ENCODE measurements around the gene NLRP11.
"Not testable (repeated sequence)": the region's sequence is repeated elsewhere in the genome, so short reads cannot be mapped to it uniquely, and the experiment has no call there.

The NLRP11 gene

DNA sequence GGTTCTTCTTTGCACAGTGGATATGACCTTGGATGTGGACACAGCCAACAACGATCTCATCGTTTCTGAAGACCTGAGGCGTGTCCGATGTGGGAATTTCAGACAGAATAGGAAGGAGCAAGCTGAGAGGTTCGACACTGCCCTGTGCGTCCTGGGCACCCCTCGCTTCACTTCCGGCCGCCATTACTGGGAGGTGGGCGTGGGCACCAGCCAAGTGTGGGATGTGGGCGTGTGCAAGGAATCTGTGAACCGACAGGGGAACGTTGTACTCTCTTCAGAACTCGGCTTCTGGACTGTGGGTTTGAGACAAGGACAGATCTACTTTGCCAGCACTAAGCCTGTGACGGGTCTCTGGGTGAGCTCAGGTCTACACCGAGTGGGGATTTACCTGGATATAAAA, 53.5 kb downstream of the NLRP11 start:
- no peak for DNase-seq (ENCODE audit: low read depth in 2 of 2)

GRCh38 chr19:55777528-55777927, 54.3 kb downstream of the NLRP11 start:
- DNase-seq (ENCODE audit: low read depth in 2 of 2), result no peak

DNA sequence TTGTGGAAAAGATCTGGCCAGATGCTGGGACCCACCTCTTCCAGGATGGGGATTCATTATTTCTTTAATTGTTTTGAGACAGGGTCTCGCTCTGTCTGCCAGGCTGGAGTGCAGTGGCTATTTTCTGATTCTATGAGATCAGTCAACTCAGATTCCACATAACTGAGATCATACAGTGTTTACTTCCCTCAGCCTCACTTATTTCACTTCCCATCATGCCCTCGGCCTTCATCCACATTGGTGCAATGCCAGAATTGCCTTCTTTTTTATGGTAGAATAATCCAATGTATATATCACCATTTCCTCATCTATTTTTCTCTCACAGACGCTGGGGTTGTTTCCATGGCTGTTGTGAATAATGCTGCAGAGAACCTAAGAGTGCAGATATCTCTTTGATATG, 62.2 kb downstream of the NLRP11 start:
- DNase-seq (ENCODE audit: low read depth in 2 of 2), result not testable (repeated sequence)

DNA sequence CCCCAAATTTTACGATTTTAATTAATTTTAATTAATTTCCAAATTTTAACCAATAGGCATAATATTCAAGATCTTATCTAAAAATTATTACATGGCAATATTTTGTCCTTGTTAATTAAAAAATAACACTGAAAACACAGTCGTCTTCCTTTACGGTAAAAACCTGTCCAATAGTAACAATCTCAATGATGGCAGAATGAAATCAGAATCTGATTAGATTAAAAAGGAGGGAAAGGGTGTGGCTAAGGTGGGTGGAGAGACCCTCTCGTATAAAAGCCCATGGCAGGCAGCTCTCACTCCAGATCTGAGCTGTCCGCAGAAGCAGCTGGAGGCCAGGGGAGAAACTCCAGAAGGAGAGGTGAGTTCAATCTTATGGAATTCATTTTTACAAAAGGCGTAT, 63.0 kb downstream of the NLRP11 start, which contains the start of gene RFPL4AL1:
TSS of gene RFPL4AL1 (plus strand) at position 301 of the 400 bp plus-strand sequence. CDS start 2,687 bp downstream, outside the sequence.
- not testable (repeated sequence) for DNase-seq (ENCODE audit: low read depth in 2 of 2)

DNA sequence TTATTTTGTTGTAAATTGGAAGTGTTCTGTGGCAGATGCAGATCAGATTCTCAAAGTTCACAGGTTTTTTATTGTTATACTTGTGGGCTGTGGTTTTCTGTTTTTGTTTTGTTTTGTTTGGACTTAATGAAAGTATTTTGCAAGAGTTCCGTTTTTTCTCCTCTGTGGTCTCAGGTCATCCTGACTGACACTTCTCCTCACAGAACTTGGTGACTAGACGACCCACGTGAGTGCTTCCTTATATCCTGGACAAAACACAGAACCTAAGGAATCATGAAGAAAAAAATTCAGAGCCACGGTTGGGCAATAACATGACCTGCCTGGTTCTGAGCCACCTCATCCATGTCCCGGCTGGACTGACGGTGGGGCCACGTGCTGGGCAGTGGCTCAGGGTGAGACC, 65.3 kb downstream of the NLRP11 start:
- DNase-seq (ENCODE audit: low read depth in 2 of 2), result no peak

DNA sequence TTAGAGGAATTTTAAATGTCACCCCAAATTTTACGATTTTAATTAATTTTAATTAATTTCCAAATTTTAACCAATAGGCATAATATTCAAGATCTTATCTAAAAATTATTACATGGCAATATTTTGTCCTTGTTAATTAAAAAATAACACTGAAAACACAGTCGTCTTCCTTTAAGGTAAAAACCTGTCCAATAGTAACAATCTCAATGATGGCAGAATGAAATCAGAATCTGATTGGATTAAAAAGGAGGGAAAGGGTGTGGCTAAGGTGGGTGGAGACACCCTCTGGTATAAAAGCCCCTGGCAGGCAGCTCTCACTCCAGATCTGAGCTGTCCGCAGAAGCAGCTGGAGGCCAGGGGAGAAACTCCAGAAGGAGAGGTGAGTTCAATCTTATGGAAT, 73.0 kb downstream of the NLRP11 start, which contains the start of gene RFPL4A:
TSS of gene RFPL4A (plus strand) at position 301 of the 400 bp plus-strand sequence. CDS start 2,704 bp downstream, outside the sequence.
- DNase-seq (ENCODE audit: low read depth in 2 of 2), result not testable (repeated sequence)

DNA sequence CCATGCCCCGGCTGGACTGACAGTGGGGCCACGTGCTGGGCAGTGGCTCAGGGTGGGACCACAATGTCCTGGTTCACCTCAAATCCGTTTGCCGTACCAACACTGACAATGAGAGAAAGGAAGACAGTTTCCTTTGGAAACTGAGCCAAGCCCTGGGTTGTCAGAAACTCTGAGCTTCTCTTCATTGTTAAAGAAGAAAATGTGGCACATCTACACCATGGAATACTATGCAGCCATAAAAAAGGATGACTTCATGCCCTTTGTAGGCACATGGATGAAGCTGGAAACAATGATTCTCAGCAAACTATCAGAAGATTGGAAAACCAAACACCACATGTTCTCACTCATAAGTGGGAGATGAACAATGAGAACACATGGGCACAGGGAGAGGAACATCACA, 75.0 kb downstream of the NLRP11 start:
- not testable (repeated sequence) for DNase-seq (ENCODE audit: low read depth in 2 of 2)

DNA sequence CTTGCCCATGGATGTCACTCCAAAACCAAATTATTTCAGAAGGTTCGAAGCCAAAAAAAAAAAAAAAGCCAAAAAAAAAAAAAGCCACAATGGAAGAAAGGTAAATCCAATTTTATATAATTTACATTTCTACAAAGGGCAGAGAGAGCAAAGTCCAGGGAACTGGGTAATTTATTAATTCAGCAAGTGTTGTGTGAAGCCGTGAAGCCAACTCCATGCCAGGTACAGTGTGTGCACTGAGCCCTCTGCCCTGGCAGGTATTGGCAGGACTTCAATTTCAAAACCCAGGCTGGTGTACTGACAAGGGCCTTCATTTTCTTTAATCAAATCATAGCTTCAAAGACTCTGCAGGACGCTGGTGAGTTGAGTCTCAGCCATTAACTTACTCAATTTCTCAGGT, 78.4 kb downstream of the NLRP11 start:
- DNase-seq (ENCODE audit: low read depth in 2 of 2), result no peak

DNA sequence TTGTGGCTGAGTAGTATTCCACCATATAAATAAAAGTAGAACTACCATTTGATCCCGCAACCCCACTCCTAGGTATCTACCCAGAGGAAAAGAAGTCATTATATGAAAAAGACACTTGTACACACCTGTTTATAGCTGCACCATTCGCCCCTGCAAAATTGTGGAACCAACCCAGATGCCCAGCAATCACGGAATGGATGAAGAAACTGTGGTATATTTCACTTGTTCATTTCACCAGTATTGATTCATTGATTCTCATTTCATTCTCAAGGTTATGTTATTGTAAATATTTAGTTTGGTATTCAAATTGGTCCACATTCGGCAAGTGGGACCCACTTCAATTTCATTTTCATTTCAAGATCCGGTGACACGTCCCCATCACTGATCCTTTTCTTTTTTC, 81.1 kb downstream of the NLRP11 start:
- no peak for DNase-seq (ENCODE audit: low read depth in 2 of 2)

DNA sequence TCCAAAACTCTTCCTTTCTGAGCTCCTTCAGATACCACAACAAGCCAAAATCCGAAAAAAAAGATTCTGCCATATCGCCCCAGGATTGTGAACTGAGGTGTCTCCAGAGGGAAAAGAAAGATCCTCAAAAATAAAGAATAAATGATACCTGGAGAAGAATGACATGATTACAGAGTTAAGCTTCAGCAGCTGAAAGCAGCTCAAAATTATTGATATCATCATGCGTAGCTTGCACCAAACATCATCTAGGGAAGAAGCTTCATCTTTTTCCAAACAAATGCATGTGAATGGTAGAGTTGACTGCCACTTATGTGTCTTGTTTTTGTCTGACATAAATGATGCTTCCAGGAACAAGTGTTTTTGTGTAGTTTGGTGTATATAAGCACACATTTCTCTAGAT, 93.5 kb downstream of the NLRP11 start, which contains the start of gene NLRP9:
TSS of gene NLRP9 (minus strand) at position 101 of the 400 bp plus-strand sequence. CDS start at position 73, 28 bp downstream.
- DNase-seq (ENCODE audit: low read depth in 2 of 2), result no peak
